GM18861 (cell line): ENCODE results near the gene ME3.

ENCODE experiments used
- ATAC-seq: cut with Tn5 transposase; IDR thresholded peaks from one replicate; pipeline ENCODE4 v1.9.1; 2021; ENCODE audit not compliant: unreplicated experiment

Gene ME3

DNA sequence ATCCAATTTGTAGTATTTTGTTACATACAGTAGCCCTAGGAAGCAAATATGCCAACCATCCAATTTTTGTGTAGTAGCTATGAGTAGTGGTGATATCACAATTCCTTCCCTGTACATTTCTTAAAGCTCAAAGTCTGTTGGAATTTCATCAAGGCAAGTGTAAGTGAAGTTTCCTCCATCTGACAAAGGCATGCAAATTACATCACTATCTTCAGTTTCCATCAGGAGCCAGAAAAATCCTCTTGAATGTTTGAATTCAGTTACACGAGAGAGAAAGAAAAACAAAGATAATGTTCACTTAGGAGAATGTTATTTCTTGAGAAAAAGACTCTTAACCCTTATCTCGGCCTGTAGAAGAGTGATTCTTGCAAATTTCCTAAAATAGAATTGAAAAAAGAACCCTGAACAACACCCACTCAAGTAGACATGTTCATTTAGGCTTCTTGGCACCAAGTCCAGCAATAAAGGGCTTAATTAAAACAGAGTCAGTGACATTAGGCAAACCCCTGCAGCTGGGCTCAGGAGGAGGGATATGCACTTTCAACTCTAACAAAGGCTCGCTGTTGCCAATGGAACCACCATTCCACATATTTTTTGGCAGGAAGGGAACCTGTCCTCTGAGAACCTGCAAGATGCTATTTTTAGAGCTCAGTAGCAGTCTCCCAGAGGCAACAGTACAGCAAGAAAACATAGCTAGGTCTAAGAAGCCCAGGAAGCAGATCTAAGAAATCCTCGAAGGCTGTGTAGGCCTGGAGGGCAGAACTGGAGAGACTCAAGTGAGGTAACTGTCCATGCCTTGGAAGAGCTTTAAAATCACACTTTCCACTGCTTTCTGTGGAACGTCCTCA is 153.1 kb downstream of the ME3 start:
- no peak for ATAC-seq

- ATAC-seq: no peak
Observed at GRCh38 chr11:86518211-86518610, 154.2 kb downstream of the ME3 start.

GRCh38 chr11:86517557-86517956 is 154.9 kb downstream of the ME3 start:
- no peak for ATAC-seq

GRCh38 chr11:86515297-86516094 is 156.9 kb downstream of the ME3 start:
- ATAC-seq: no peak

DNA sequence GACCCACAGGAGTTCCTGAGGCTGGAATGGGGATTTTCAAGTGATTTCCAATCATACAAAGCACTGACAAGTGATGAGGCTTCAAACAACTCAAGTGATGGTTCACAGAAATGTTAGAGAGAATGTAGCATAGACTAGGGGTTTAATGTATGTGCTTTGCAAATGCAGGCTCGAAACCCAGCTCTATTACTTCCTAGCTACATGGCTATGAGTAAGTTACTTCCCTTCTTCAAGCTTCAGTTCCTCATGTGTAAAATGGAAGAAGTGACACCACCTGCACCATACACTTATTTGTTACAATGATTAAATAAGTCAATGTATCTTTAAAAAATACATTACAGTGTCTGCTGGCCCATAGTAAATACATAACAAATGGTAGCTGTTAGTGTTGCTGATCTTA is 158.0 kb downstream of the ME3 start:
- no peak for ATAC-seq

DNA sequence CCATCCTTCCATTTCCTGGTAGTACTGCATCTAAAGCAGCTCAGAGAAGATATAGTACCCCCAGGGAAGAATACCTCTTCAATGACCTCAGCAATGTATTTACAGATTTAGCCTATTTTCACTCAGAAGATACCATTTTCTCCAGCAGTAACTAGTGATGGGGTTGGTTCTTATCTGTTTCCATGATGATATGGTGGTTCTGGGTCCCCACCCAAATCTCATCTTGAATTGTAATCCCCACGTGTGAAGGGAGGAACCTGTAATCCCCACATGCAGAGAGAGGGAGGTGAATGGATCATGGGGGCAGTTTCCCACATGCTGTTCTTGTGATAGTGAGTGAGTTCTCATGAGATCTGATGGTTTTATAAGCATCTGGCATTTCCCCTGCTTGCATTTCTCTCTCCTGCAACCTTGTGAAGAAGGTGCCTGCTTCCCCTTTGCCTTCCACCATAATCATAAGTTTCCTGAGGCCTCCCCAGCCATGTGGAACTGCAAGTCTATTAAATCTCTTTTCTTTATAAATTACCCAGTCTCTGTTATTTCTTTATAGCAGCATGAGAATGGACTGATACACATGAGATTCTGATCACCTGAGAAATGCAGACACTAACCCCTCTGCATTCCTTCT is 158.6 kb downstream of the ME3 start:
- no peak for ATAC-seq

GRCh38 chr11:86513138-86513537 is 159.3 kb downstream of the ME3 start:
- no peak for ATAC-seq

DNA sequence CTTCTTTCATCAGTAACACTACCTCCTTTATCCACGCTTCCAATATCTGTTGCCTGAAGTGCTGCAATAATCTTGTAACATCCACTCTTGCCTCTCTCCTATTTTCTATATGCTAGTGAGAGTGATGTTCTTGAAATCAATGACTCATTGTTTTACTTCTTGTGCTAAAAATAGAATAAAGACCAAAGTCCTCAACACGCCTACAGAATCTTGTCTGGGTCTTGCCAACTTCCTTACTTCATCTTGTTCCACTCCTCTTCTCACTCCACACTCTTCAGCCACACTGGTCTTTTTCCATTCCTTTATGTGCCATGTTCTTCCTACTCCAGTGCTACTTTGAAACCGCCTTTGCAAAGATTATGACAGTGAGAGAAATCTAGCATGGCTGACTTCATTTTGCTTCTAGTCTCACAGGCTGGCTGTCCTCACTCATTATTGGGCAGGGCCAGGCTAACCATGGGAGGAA is 161.3 kb downstream of the ME3 start:
- peak; percentile 83 for ATAC-seq

DNA sequence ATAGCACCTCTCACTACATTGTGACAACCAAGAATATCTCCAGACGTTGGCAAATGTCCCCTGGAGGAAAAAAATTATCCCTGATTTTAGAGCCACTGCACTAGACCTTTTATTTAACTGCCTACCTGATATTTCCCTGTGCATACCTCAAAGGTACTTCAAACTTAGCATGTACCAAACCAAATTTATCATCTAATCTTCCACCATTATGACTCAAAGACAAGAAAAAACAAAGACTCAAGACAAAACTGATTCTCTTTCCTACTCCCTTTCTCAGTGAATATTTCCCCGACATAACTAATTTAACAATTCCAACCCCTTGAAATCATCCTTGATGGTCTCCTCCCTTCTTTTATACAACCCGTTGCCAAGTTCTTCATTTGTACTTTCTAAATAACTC is 161.7 kb downstream of the ME3 start:
- ATAC-seq: no peak

DNA sequence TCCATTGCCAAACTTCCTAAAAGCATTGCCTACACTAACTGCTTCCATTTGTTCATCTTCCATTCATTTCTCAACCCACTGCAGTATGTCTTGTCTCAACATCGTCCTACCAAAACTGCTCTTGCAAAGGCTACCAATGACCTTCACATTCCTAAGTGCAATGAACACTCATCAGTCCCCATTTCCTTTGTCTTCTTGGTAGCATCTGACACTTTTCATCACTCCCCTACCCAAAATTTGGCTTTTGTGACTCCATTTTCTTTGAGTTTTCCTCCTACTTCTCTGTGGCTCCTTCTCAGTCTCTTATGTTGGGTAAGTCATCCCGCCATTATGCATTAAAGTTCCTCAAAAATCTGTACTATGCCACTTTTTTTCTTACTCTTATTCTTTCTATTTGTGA is 162.3 kb downstream of the ME3 start:
- no peak for ATAC-seq

- no peak for ATAC-seq
Observed at GRCh38 chr11:86509588-86509974, 162.8 kb downstream of the ME3 start.

DNA sequence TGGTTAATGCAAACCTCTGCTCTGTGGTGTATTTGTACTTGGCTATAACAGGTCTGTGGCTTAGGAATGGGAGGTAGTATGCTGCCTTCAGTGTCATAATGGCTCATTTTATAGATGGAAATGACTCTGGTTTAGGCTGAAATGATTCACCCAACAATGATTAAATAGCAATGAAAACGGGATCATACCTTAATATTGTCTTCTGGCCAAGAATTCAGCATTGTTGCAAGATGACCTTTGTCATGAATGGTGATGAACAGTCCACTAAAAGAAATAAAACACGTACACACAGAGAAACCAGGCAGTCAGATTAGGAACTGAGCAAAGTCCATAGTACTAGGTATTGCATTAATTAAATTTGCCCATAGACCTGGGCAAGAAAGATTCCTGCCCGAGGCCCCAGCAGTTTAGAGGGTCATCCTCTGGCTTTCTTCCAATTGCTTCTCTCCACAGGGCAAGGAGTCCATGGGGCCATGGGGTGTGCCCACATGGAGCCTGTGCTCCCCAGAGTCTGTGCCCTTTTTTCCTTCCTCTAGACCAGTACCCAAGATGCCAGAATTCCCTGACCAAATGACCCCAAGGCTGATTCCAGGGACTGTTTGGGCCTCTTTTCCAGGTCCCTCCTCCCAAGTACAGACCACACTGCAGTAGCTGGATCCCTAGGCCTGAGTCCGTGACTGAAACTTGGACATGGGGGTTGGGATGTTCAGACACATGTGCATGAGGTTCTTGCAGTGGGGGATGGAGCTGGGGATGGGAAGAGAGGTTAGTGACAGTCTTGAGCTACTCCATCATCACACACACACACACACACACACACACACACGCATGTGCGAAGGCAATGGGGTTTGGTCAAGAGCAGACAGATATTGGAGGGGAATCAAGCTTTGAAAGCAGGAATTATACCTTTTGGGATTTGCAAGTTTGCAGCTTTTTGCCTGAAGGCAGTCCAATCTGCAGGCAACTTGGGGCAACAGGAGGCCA is 163.5 kb downstream of the ME3 start:
- ATAC-seq: no peak

GRCh38 chr11:86507249-86507845 is 165.1 kb downstream of the ME3 start:
- ATAC-seq: no peak

DNA sequence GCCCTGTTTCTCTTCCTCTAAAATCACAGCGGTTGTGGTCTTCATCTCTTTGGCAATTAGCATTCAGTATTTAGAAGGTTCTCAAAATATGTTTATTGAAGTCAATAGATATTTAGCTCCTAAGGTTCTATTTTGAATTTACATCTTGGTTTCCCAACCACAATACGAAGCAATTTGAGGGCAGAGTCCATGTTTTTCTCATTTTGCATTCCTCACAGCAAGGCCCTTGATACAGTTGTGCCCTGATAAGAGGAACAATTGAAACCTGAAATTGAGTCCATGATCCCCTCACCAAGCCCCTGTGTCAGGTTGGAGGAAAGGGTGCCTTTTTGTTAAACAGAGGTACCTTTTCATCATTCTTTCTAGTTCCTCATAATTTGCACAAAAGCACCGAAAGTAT is 166.2 kb downstream of the ME3 start:
- no peak for ATAC-seq

- ATAC-seq: no peak
Observed at GRCh38 chr11:86503131-86503530, 169.3 kb downstream of the ME3 start.

GRCh38 chr11:86502137-86502642 is 170.2 kb downstream of the ME3 start:
- no peak for ATAC-seq

DNA sequence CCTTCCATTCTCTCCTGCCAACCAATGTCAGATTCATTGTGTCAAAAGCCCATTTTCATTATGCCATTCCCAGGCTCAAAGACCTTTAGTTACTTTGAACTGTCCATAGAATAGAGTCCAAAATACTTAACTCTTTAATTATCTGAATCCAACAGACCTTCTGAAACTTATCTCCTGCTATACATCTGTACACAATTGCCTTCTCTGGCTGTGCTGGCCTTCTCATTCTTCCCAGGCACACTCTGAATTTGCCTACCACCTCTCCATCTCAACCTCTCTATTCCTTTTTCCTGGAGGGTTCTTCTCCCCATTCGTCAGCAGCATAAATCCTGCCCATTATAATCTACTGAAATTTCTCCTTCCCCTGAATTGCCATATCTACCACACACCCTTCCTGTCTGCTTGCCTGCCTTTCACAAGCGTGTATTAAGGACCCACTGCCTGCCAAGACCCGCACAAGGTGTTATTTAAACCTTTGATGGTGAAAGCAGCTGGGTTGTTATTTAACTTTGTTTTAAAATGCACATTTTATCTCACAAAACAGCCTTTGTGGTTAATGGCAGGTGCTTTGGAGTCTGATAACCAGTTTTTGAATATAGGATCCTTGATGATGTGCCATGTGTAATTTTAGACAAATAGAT is 171.8 kb downstream of the ME3 start:
- ATAC-seq: no peak

GRCh38 chr11:86499723-86500129 is 172.7 kb downstream of the ME3 start:
- ATAC-seq: no peak

DNA sequence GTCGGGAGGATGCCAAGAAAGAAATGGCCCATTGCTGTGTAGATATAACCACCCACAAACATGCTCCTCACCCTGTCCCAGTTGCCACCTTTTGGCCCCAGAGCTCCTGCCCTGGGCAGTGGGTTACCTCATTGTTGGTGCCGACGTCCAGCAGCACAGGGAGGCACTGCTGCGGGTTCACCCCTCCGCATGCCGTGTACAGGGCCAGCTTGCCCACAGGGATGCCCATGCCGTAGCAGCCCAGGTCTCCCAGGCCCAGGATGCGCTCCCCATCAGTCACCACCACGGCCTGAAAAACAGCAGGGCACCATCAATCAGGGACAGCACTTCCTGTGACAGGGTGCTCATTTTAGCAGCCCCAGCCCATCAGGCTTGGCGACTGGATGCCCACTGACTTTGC is 174.6 kb downstream of the ME3 start:
- no peak for ATAC-seq
